Ascending aorta (tissue), 2 donors: ENCODE measurements around the gene GPC3. TPM values are rescaled to one million over a fixed set of nuclear protein-coding genes. Genes with fewer than 3 reads are reported as not detected.

Experiments
- DNase-seq, 2 donors: peaks; one replicate each; pipeline ENCODE4 v3.0.0-alpha.2; 2019; ENCODE audit warnings: low spot score in 2 of 2
- H3K27ac ChIP-seq, 2 donors: fragments of 200-600 bp; sonication (generic); one replicate each; pipeline ENCODE4 v1.5.1; 2016 to 2017; ENCODE audit warnings: mild to moderate bottlenecking in 1 of 2
- H3K27me3 ChIP-seq: fragments of 200-600 bp; sonication (generic); one replicate; pipeline ENCODE4 v1.5.1; 2017
- H3K36me3 ChIP-seq, 2 donors: fragments of 200-600 bp; sonication (generic); one replicate each; pipeline ENCODE4 v1.5.1; 2016
- H3K4me1 ChIP-seq, 2 donors: fragments of 200-600 bp; sonication (generic); one replicate each; pipeline ENCODE4 v1.5.1; 2016 to 2017; ENCODE audit warnings: mild to moderate bottlenecking in 1 of 2
- H3K4me3 ChIP-seq, 2 donors: fragments of 200-600 bp; sonication (generic); one replicate each; pipeline ENCODE4 v1.5.1; 2016 to 2017; ENCODE audit warnings: mild to moderate bottlenecking in 1 of 2
- H3K9me3 ChIP-seq, 2 donors: fragments of 200-600 bp; sonication (generic); one replicate each; pipeline ENCODE4 v1.5.1; 2016
- CTCF ChIP-seq, 3 experiments: fragments of 200-600 bp in 2 of 3; fragments of 450-650 bp in 1 of 3; sonication (generic) in 2 of 3; IDR thresholded peaks; one replicate each; pipeline ENCODE4 v1.5.1; 2016 to 2019; ENCODE audit warnings: antibody characterized with exemption in 3 of 3, mild to moderate bottlenecking in 1 of 3, moderate library complexity in 1 of 3
- intact Hi-C: fragments of 100-400 bp; cut with DNase I; formaldehyde crosslinking; loops from one replicate; pipeline ENCODE4 v1.15.1; 2023
- total RNA-seq: library from RNA; depleted of rRNA; stranded (reverse); fragments of >200 nt; gene quantifications from one replicate; pipeline ENCODE4 v1.1.0, GENCODE V29; 2016

GPC3 gene
- total RNA-seq, 1 donor from 2014 or later, result 0.75 TPM

GRCh38 chrX:133916984-133917722 lies 68.2 kb downstream of the GPC3 start:
- no peak overlapping the region for H3K27ac ChIP-seq
- DNase-seq, result no peak
- no peaks in the 10 kb centered on the region for H3K36me3 ChIP-seq
- no peaks in the 10 kb centered on the region for H3K9me3 ChIP-seq
- intact Hi-C loops, result no loop called here
- TF ChIP-seq CTCF (IDR thresholded peaks at IDR 0.05), result no peak
- H3K4me1 ChIP-seq, result no peaks in the 10 kb centered on the region
- H3K27me3 ChIP-seq, result no peaks in the 10 kb centered on the region
- no peak overlapping the region for H3K4me3 ChIP-seq

DNA sequence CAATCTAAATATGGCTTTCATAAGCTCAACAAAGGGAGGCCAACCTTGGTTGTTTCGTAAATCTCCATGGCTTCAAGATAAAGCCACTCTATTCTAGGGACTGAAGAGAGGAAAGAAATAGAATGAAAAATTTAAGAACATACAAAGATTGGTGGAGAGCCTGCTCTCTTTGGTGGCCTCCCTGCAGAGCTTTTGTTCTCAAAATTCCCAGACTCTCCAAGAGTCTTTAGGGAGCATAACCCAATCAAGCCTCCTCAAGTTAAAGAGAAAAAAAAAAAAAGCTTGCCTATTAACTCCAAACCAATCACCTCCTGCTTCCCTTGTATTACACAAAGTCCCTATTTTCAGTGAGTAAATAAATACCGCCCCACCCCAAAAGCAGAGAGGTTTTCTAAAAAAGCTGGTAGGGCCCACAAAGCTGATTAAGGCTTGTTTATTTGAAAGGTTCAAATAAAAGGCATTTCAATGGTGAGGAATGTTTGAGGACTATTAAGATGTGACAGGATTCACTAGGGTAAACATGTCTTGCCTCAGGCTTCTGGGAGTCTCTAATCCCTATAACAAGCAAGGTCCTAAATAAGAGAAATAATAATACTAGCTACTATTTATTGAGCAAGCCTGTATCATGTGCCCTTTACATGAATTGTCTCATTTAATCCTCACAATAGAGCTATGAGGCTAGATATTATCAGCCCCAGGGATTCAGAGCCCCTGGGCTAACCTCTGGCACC lies 71.6 kb downstream of the GPC3 start:
- DNase-seq, result no peak
- intact Hi-C loops, result no loop called here
- Histone ChIP-seq H3K36me3 (no peaks in the 10 kb centered on the region), H3K9me3 (no peaks in the 10 kb centered on the region), H3K4me1 (no peaks in the 10 kb centered on the region), H3K27me3 (no peaks in the 10 kb centered on the region), H3K4me3 (no peak overlapping the region), H3K27ac (no peak overlapping the region)
- TF ChIP-seq CTCF (IDR thresholded peaks at IDR 0.05), result no peak

- TF ChIP-seq CTCF (IDR thresholded peaks at IDR 0.05), result no peak
- intact Hi-C loops, result no loop called here
- Histone ChIP-seq H3K36me3 (no peaks in the 10 kb centered on the region), H3K4me3 (no peak overlapping the region), H3K9me3 (no peaks in the 10 kb centered on the region), H3K4me1 (no peaks in the 10 kb centered on the region), H3K27ac (no peak overlapping the region), H3K27me3 (no peaks in the 10 kb centered on the region)
- no peak for DNase-seq
Observed at GRCh38 chrX:133913009-133913408, 72.4 kb downstream of the GPC3 start.

DNA sequence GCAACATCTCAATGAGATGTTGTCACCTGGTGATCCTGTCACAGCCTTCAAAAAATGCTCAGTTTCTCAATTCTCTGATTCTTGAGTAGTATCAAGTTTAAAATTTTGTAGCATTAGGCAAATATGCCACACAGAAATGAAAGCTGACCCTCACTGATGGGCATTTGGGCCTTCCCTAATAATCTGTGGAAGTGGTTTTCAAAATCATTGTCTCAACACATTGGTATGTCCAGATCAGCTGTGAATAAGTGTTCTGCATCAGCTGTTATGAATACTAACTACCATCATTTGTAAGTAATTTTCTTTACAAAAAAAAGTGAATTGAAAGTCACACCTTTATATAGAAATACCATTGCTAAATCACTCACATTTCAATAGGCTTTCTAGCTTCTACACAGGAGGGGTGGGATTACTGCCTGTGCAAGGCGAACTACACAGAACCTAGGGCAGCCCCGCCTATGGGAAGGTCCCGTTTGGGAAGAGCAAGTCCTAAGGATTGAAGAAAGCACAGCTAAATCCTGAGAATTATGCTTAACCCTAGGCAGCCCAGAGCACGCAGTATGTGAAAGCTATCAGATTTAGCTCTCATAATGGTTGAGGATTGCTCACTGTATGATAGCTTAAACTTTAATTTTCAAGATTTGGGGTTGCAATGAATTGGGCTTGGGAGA lies 73.4 kb downstream of the GPC3 start:
- no peak for TF ChIP-seq CTCF (IDR thresholded peaks at IDR 0.05)
- Histone ChIP-seq H3K4me3 (no peak overlapping the region), H3K27ac (no peak overlapping the region), H3K9me3 (no peaks in the 10 kb centered on the region), H3K36me3 (no peaks in the 10 kb centered on the region), H3K4me1 (no peaks in the 10 kb centered on the region), H3K27me3 (no peaks in the 10 kb centered on the region)
- no peak for DNase-seq
- intact Hi-C loops, result no loop called here

GRCh38 chrX:133910539-133910938 lies 74.9 kb downstream of the GPC3 start:
- no peaks in the 10 kb centered on the region for H3K4me1 ChIP-seq
- intact Hi-C loops, result no loop called here
- H3K27ac ChIP-seq, result no peak overlapping the region
- H3K9me3 ChIP-seq, result no peaks in the 10 kb centered on the region
- H3K4me3 ChIP-seq, result no peak overlapping the region
- DNase-seq, result no peak
- H3K27me3 ChIP-seq, result no peaks in the 10 kb centered on the region
- TF ChIP-seq CTCF (IDR thresholded peaks at IDR 0.05), result no peak
- H3K36me3 ChIP-seq, result no peaks in the 10 kb centered on the region
